HepG2 (cell line): ENCODE measurements around the gene MRPL30. TPM values are rescaled to one million over a fixed set of nuclear protein-coding genes. Genes with fewer than 3 reads are reported as not detected.
A peak's percentile ranks its signal among the peaks of the same experiment; 100 is the strongest.

ENCODE experiments used
- EEA1 ChIP-seq: sonication (generic); formaldehyde crosslinking; IDR thresholded peaks from 2 replicates; pipeline ENCODE4 v1.5.1; 2020; ENCODE audit warnings: mild to moderate bottlenecking, missing genetic modification reagents, borderline replicate concordance
- FOXA3 ChIP-seq: IDR thresholded peaks from 2 replicates; pipeline ENCODE4 v1.6.1; 2016; ENCODE audit warnings: missing genetic modification reagents, missing compliant biosample characterization
- FOXO4 ChIP-seq: sonication (generic); formaldehyde crosslinking; conservative IDR thresholded peaks from 2 replicates; pipeline ENCODE4 v1.8.1; 2023; ENCODE audit warnings: missing genetic modification reagents
- GABPA ChIP-seq, 2 experiments: IDR thresholded peaks; 2 replicates each; pipeline ENCODE4 v1.6.1; 2011 to 2016; ENCODE audit warnings: low read depth in 2 of 2, low read length in 1 of 2, missing biosample characterization in 1 of 2, missing genetic modification characterization in 1 of 2
- HNRNPUL1 ChIP-seq: fragments of 200-400 bp; formaldehyde crosslinking; IDR thresholded peaks from 2 replicates; pipeline ENCODE4 v1.6.1; 2017; ENCODE audit warnings: low read depth, mild to moderate bottlenecking, low read length, moderate library complexity
- KLF12 ChIP-seq: sonication (generic); formaldehyde crosslinking; IDR thresholded peaks from 2 replicates; pipeline ENCODE4 v1.4.0; 2020; ENCODE audit warnings: missing genetic modification reagents, borderline replicate concordance
- LBX2 ChIP-seq: sonication (generic); formaldehyde crosslinking; IDR thresholded peaks from 2 replicates; pipeline ENCODE4 v1.5.0; 2020; ENCODE audit warnings: missing genetic modification reagents, mild to moderate bottlenecking, borderline replicate concordance
- MAF1 ChIP-seq: sonication (generic); formaldehyde crosslinking; IDR thresholded peaks from 2 replicates; pipeline ENCODE4 v1.5.0; 2020; ENCODE audit warnings: missing genetic modification reagents, borderline replicate concordance
- NFE2L2 ChIP-seq: fragments of 150-350 bp; IDR thresholded peaks from 2 replicates; pipeline ENCODE4 v1.6.1; 2014; ENCODE audit warnings: low read length
- PHF20 ChIP-seq: sonication (generic); formaldehyde crosslinking; IDR thresholded peaks from 2 replicates; pipeline ENCODE4 v1.5.0; 2020; ENCODE audit warnings: mild to moderate bottlenecking, missing genetic modification reagents
- SNAI1 ChIP-seq: sonication (generic); formaldehyde crosslinking; IDR thresholded peaks from 2 replicates; pipeline ENCODE4 v1.5.0; 2020; ENCODE audit warnings: mild to moderate bottlenecking, missing genetic modification reagents, borderline replicate concordance
- SOX5 ChIP-seq: IDR thresholded peaks from 2 replicates; pipeline ENCODE4 v1.6.1; 2016; ENCODE audit warnings: borderline replicate concordance
- TOE1 ChIP-seq: sonication (generic); formaldehyde crosslinking; IDR thresholded peaks from 2 replicates; pipeline ENCODE4 v1.4.0; 2020; ENCODE audit warnings: mild to moderate bottlenecking, missing genetic modification reagents
- ZBTB38 ChIP-seq: sonication (generic); formaldehyde crosslinking; IDR thresholded peaks from 2 replicates; pipeline ENCODE4 v1.5.1; 2020; ENCODE audit warnings: mild to moderate bottlenecking, missing genetic modification reagents
- ZFP37 ChIP-seq: sonication (generic); formaldehyde crosslinking; IDR thresholded peaks from 2 replicates; pipeline ENCODE4 v1.4.0; 2020; ENCODE audit warnings: missing genetic modification reagents, borderline replicate concordance
- ZNF235 ChIP-seq: sonication (generic); formaldehyde crosslinking; IDR thresholded peaks from 2 replicates; pipeline ENCODE4 v1.8.1; 2023; ENCODE audit warnings: mild to moderate bottlenecking, missing genetic modification reagents, borderline replicate concordance
- ZNF382 ChIP-seq: sonication (generic); formaldehyde crosslinking; IDR thresholded peaks from 2 replicates; pipeline ENCODE4 v1.5.0; 2020; ENCODE audit warnings: missing genetic modification reagents, mild to moderate bottlenecking, borderline replicate concordance
- ZNF460 ChIP-seq: sonication (generic); formaldehyde crosslinking; IDR thresholded peaks from 2 replicates; pipeline ENCODE4 v1.5.1; 2020; ENCODE audit warnings: missing genetic modification reagents, mild to moderate bottlenecking, borderline replicate concordance
- ZNF501 ChIP-seq: sonication (generic); formaldehyde crosslinking; IDR thresholded peaks from 2 replicates; pipeline ENCODE4 v1.5.1; 2020; ENCODE audit warnings: mild to moderate bottlenecking, moderate library complexity, missing genetic modification reagents
- ZNF703 ChIP-seq: sonication (generic); formaldehyde crosslinking; IDR thresholded peaks from 2 replicates; pipeline ENCODE4 v1.5.1; 2020; ENCODE audit warnings: missing genetic modification reagents, mild to moderate bottlenecking, moderate library complexity, borderline replicate concordance
- ZNF768 ChIP-seq: sonication (generic); formaldehyde crosslinking; IDR thresholded peaks from 2 replicates; pipeline ENCODE4 v1.4.0; 2020; ENCODE audit warnings: missing genetic modification reagents
- ZNF781 ChIP-seq: sonication (generic); formaldehyde crosslinking; IDR thresholded peaks from 2 replicates; pipeline ENCODE4 v1.5.1; 2020; ENCODE audit warnings: borderline replicate concordance, mild to moderate bottlenecking, missing genetic modification reagents; ENCODE audit errors: not compliant biosample characterization
- ZNF816 ChIP-seq: sonication (generic); formaldehyde crosslinking; IDR thresholded peaks from 2 replicates; pipeline ENCODE4 v1.8.0; 2022; ENCODE audit warnings: missing genetic modification reagents, mild to moderate bottlenecking, borderline replicate concordance
- ZZZ3 ChIP-seq: sonication (generic); formaldehyde crosslinking; IDR thresholded peaks from 2 replicates; pipeline ENCODE4 v1.4.0; 2020; ENCODE audit warnings: missing genetic modification reagents, mild to moderate bottlenecking, borderline replicate concordance
- polyA plus RNA-seq, 8 experiments: library from polyadenylated mRNA; depleted of rRNA in 3 of 8; stranded (reverse) in 7 of 8; unstranded in 1 of 8; fragments of >200 nt; fragmentation: Illumina TruSeq in 4 of 8; extraction: Trizol in 4 of 8; gene quantifications; 2 replicates each; pipeline versions ENCODE4 v1.2.1 to v1.2.3, GENCODE V29; 2011 to 2016; ENCODE audit warnings: low read depth in 4 of 8, missing spikeins in 1 of 8, mixed read lengths in 1 of 8; ENCODE audit not compliant: insufficient read depth in 1 of 8
- total RNA-seq, 5 experiments: library from RNA; depleted of rRNA; stranded (reverse); fragments of >200 nt; fragmentation: Illumina TruSeq; extraction: Trizol; gene quantifications; 2 replicates each; pipeline ENCODE4 v1.2.3, GENCODE V29; 2016; ENCODE audit warnings: low read depth in 1 of 5
- TF ChIP-seq, protein P1 (sequence below): sonication (generic); formaldehyde crosslinking; IDR thresholded peaks from 2 replicates; pipeline ENCODE4 v1.8.1; 2022; ENCODE audit warnings: mild to moderate bottlenecking, missing genetic modification reagents
- TF ChIP-seq, protein P2 (sequence below): sonication (generic); formaldehyde crosslinking; IDR thresholded peaks from 2 replicates; pipeline ENCODE4 v1.5.1; 2020; ENCODE audit warnings: missing genetic modification reagents, mild to moderate bottlenecking, borderline replicate concordance

Gene MRPL30
- total and polyA plus RNA-seq, 2 of the 13 experiments (the other 11 are each of a cell fraction or from before 2014, with no cell fraction given) = 30.2 to 75.3 TPM

- TF ChIP-seq GABPA (IDR thresholded peaks at IDR 0.05; ENCODE audit: low read depth, low read length) = peak; percentile 92
- peak; percentile 99 for TF ChIP-seq GABPA (CRISPR knock-in tag; IDR thresholded peaks at IDR 0.05; ENCODE audit: low read depth)
- TF ChIP-seq SOX5 (CRISPR knock-in tag) = peak; percentile 70
- TF ChIP-seq ZZZ3 (CRISPR knock-in tag) = no peak; the same call in 1 of the 2 replicates
- peak; percentile 78 for TF ChIP-seq FOXA3 (CRISPR knock-in tag)
- peak; percentile 58 for TF ChIP-seq ZNF703
- TF ChIP-seq, protein P1, sequence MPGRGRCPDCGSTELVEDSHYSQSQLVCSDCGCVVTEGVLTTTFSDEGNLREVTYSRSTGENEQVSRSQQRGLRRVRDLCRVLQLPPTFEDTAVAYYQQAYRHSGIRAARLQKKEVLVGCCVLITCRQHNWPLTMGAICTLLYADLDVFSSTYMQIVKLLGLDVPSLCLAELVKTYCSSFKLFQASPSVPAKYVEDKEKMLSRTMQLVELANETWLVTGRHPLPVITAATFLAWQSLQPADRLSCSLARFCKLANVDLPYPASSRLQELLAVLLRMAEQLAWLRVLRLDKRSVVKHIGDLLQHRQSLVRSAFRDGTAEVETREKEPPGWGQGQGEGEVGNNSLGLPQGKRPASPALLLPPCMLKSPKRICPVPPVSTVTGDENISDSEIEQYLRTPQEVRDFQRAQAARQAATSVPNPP (CRISPR knock-in tag) = no peak; the same call in 1 of the 2 replicates
- TF ChIP-seq ZNF781 (CRISPR knock-in tag) = peak; percentile 97
- TF ChIP-seq ZFP37 (CRISPR knock-in tag) = 0 out of 2 replicates have a peak, but pooled peaks have one; percentile 94
- peak; percentile 41; the same call in 1 of the 2 replicates for TF ChIP-seq ZNF460
- no peak for TF ChIP-seq ZNF382 (CRISPR knock-in tag)
- TF ChIP-seq ZNF501 = peak; percentile 99
- no peak for TF ChIP-seq ZNF235 (CRISPR knock-in tag)
- TF ChIP-seq ZBTB38 (CRISPR knock-in tag) = peak; percentile 82
- TF ChIP-seq EEA1 = peak; percentile 69; the same call in 1 of the 2 replicates
- TF ChIP-seq, protein P2, sequence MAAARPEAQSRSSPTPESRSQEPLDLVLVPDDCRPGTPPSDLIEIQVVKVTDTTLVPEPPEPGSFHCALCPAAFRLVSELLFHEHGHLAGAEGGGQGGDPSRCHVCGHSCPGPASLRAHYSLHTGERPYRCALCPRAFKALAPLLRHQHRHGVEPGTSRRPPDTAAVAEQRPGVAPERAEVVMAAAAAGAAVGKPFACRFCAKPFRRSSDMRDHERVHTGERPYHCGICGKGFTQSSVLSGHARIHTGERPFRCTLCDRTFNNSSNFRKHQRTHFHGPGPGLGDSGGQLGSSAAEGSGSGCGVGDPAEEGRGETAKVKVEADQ (CRISPR knock-in tag) = peak; percentile 89
- peak; percentile 93; the same call in 1 of the 2 replicates for TF ChIP-seq MAF1 (CRISPR knock-in tag)
- no peak for TF ChIP-seq FOXO4 (CRISPR knock-in tag)
- no peak; the same call in 1 of the 2 replicates for TF ChIP-seq NFE2L2
- TF ChIP-seq HNRNPUL1 = no peak
- peak; percentile 99 for TF ChIP-seq PHF20 (CRISPR knock-in tag)
- peak; percentile 88; the same call in 1 of the 2 replicates for TF ChIP-seq SNAI1
- TF ChIP-seq ZNF768 (CRISPR knock-in tag) = peak; percentile 57
- TF ChIP-seq KLF12 (CRISPR knock-in tag) = peak; percentile 86
- TF ChIP-seq ZNF816 = peak; percentile 82
- no peak for TF ChIP-seq LBX2
- TF ChIP-seq TOE1 (CRISPR knock-in tag) = peak; percentile 80
These were observed at the start of gene MRPL30, which contains the start of gene MITD1 (continued) for GRCh38 chr2:99180755-99181623.
